ENCODE results near the gene PEX5. TPM values are rescaled to one million over a fixed set of nuclear protein-coding genes. Genes with fewer than 3 reads are reported as not detected.

The PEX5 gene
- total RNA-seq, 1 donor from 2014 or later: 25.5 TPM

DNA sequence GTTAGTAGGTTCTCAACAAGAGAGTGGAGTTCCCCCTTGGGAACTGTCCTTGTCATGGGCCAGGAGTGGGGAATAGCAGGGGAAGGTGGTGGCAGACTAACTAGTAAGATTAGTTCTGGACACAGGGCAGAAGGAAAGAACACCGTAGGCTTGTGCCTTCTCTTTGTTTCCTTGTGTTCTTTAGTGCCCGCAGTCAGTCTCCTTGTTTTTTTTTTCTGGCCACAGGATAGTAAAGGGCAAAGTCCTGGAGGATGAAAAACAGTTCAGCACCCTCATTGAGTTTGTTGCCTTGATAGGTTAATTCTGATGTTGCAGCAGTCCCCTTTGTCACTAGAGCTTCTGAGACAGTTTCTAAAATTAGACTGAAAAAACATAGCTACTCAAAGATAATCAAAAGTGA is 8.4 kb downstream of the PEX5 start:
- TF ChIP-seq, protein P1, sequence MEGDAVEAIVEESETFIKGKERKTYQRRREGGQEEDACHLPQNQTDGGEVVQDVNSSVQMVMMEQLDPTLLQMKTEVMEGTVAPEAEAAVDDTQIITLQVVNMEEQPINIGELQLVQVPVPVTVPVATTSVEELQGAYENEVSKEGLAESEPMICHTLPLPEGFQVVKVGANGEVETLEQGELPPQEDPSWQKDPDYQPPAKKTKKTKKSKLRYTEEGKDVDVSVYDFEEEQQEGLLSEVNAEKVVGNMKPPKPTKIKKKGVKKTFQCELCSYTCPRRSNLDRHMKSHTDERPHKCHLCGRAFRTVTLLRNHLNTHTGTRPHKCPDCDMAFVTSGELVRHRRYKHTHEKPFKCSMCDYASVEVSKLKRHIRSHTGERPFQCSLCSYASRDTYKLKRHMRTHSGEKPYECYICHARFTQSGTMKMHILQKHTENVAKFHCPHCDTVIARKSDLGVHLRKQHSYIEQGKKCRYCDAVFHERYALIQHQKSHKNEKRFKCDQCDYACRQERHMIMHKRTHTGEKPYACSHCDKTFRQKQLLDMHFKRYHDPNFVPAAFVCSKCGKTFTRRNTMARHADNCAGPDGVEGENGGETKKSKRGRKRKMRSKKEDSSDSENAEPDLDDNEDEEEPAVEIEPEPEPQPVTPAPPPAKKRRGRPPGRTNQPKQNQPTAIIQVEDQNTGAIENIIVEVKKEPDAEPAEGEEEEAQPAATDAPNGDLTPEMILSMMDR (IDR thresholded peaks at IDR 0.05): no peak
- Mint-ChIP-seq H3K27ac (ENCODE audit: unreplicated experiment) (no peak overlapping the region), H3K4me3 (ENCODE audit: unreplicated experiment) (no peak overlapping the region), H3K9me3 (ENCODE audit: low read depth) (no peaks in the 10 kb centered on the region), H3K4me1 (ENCODE audit: low read depth) (no peaks in the 10 kb centered on the region), H3K36me3 (ENCODE audit: low read depth) (peaks cover 35% of the 10 kb centered on the region), H3K27me3 (ENCODE audit: low read depth) (no peaks in the 10 kb centered on the region)
- no peak for DNase-seq (ENCODE audit: low spot score)

DNA sequence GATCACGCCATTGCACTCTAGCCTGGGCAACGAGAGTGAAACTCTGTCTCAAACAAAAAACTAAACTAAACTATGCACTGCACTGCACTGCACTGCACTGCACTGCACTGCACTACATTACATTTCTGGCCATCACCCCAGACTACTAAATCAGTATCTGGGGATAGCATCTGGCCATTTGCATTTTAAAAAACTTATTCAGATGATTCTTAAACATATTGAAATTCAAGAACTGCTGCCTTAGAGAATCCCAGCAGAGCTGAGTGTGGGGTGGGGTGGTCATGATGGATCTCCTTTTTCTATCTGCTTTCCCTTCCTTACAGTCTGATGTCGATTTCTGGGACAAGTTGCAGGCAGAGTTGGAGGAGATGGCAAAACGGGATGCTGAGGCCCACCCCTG is 13.6 kb downstream of the PEX5 start:
- Mint-ChIP-seq H3K4me3 (ENCODE audit: unreplicated experiment) (no peak overlapping the region), H3K4me1 (ENCODE audit: low read depth) (no peaks in the 10 kb centered on the region), H3K9me3 (ENCODE audit: low read depth) (no peaks in the 10 kb centered on the region), H3K36me3 (ENCODE audit: low read depth) (peaks cover 50% of the 10 kb centered on the region), H3K27me3 (ENCODE audit: low read depth) (no peaks in the 10 kb centered on the region), H3K27ac (ENCODE audit: unreplicated experiment) (no peak overlapping the region)
- TF ChIP-seq, protein P1 (IDR thresholded peaks at IDR 0.05): no peak
- no peak for DNase-seq (ENCODE audit: low spot score)

DNA sequence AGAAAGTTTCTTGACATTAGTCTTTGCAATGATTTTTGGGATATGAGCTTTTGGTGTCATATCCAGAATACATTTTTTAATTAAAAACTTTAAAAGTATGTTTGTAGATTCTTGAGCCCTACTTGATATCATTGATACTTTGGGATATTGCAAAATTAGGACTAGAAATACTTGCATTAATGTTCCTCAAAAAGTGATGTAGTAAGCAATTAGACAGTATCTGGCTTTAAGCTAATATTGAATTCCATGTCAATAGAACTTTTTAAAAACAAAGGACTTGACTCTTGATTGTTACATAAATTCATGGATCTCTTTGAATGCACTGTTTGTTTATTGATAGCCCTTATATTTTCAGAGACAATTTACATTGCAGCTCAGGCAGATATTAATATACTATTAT is 15.6 kb downstream of the PEX5 start:
- TF ChIP-seq, protein P1 (IDR thresholded peaks at IDR 0.05): no peak
- no peak overlapping the region for H3K27ac Mint-ChIP-seq (ENCODE audit: unreplicated experiment)
- H3K4me3 Mint-ChIP-seq (ENCODE audit: unreplicated experiment): no peak overlapping the region
- no peaks in the 10 kb centered on the region for H3K4me1 Mint-ChIP-seq (ENCODE audit: low read depth)
- no peaks in the 10 kb centered on the region for H3K9me3 Mint-ChIP-seq (ENCODE audit: low read depth)
- no peak for DNase-seq (ENCODE audit: low spot score)
- H3K36me3 Mint-ChIP-seq (ENCODE audit: low read depth): peaks cover 65% of the 10 kb centered on the region
- no peaks in the 10 kb centered on the region for H3K27me3 Mint-ChIP-seq (ENCODE audit: low read depth)

DNA sequence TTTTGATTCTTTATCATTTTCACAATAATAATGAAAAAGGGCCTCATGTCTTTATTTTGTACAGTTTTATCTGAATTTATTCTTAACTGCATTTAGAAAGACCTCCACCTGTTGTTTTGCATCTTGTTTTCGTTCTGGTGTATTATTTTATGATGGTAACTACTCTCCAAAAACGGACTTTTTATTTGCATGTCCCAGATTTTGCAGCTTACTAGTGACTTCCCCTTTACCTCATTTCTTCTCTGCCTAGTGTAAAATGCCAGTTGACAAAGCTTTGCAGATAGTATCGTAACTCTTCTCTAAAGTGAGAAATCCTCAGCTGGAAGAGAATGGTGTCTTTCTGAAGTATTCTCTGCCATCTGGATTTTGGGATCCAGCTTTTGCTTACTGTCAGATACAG is 17.2 kb downstream of the PEX5 start:
- TF ChIP-seq, protein P1 (IDR thresholded peaks at IDR 0.05): no peak
- Mint-ChIP-seq H3K27me3 (ENCODE audit: low read depth) (no peaks in the 10 kb centered on the region), H3K9me3 (ENCODE audit: low read depth) (peaks cover 11% of the 10 kb centered on the region), H3K36me3 (ENCODE audit: low read depth) (peaks cover 71% of the 10 kb centered on the region), H3K4me3 (ENCODE audit: unreplicated experiment) (no peak overlapping the region), H3K4me1 (ENCODE audit: low read depth) (no peaks in the 10 kb centered on the region), H3K27ac (ENCODE audit: unreplicated experiment) (no peak overlapping the region)
- DNase-seq (ENCODE audit: low spot score): no peak

DNA sequence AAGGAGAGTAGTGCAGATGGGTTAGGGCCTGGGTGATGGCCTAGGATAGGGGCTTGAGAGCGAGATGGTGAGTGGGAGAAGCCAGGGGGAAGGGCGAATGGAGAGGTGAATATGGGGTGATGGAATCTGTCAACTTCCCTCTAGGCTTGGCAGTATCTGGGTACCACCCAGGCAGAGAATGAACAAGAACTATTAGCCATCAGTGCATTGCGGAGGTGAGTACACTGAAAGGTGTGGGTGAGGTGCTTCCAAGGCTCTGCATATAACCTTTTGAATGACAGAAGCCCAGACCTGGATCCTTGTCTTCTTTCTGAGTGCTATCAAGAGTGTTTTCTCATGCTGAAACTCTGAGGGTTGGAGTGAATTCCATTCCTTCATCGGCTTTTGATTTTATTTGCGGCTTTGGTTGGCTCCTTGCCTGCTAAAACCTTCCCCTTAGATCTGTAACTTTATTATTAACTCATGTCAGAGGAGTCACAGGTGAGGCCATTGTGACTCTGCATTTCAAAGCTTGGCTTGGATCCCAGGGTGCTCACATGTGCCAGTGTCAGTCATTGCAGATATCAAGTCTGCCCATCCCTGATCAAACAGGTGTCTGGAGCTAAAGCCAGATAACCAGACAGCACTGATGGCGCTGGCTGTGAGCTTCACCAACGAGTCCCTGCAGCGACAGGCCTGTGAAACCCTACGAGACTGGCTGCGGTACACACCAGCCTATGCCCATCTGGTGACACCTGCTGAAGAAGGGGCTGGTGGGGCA is 18.6 kb downstream of the PEX5 start:
- Mint-ChIP-seq H3K27ac (ENCODE audit: unreplicated experiment) (no peak overlapping the region), H3K36me3 (ENCODE audit: low read depth) (peaks cover 64% of the 10 kb centered on the region), H3K27me3 (ENCODE audit: low read depth) (no peaks in the 10 kb centered on the region), H3K4me3 (ENCODE audit: unreplicated experiment) (no peak overlapping the region), H3K9me3 (ENCODE audit: low read depth) (peaks cover 17% of the 10 kb centered on the region), H3K4me1 (ENCODE audit: low read depth) (no peaks in the 10 kb centered on the region)
- no peak for DNase-seq (ENCODE audit: low spot score)
- TF ChIP-seq, protein P1 (IDR thresholded peaks at IDR 0.05): no peak
